SK-N-MC (cell line): ENCODE data around the gene SKIC2.

Experiments used
- EZH2 ChIP-seq: fragments of 200-600 bp; sonication (generic); IDR thresholded peaks from one replicate; pipeline ENCODE4 v1.6.1; 2017; ENCODE audit warnings: antibody characterized with exemption
- POLR2AphosphoS5 ChIP-seq: IDR thresholded peaks from 2 replicates; pipeline ENCODE4 v1.6.1; 2012; ENCODE audit warnings: mild to moderate bottlenecking, low read depth, low read length, borderline replicate concordance

DNA sequence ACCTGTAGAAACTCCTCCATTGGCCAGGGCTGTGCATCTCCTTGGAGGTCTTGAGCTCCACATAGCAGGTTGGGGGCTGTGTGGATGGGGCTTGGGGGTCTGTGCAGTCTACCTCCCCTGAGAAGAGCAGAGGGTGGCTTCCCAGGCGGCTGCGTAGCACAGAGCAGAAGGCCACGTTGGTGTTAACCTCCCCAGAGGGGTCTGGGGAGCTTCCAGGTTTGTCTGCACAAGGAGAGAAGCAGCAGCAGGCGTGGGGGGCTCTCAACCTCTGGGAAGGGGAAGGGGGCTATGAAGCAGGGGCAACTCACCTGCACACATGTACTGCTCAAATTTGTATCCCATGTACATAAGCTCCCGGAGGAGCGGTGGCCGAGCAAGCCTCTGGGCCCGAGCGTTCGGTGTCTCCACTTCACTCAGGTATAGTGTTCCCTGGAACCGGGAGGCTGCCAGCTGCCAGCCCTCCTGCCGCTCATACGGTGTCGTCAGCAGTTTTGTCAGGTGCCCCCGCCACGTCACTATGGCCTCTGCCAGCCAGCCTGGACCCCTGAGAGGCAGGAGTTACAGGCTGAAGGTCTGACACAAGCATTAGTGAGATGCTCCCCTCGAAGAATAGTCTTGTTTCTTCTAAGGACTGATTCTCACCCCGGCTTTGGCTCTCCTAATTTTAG lies 11.8 kb downstream of the SKIC2 start:
- TF ChIP-seq EZH2 (no peak), POLR2AphosphoS5 (peak; percentile 67)
